ENCODE data around the gene RXRA.

GRCh38 chr9:134486143-134486591 lies 159.9 kb downstream of the RXRA start:
- TF ChIP-seq CTCF (IDR thresholded peaks at IDR 0.05; ENCODE audit: borderline replicate concordance, extremely low read depth, low read length, poor library complexity, severe bottlenecking) (no peak), EZH2 (IDR thresholded peaks at IDR 0.05; ENCODE audit: borderline replicate concordance, low read depth, low read length, severe bottlenecking) (no peak)
